MCF 10A (cell line): ENCODE results near the gene HIF1A. TPM values are rescaled to one million over a fixed set of nuclear protein-coding genes. Genes with fewer than 3 reads are reported as not detected.
A peak's percentile ranks its signal among the peaks of the same experiment; 100 is the strongest.

ENCODE experiments used
- BruUV-seq: library from RNA; stranded (reverse); fragments of 400-500 nt; replicated peaks from 2 replicates; lab custom pipeline; 2021; lab: Mats Ljungman, UMichigan
- CTCF ChIA-PET: fragments of 300-600 bp; sonication (Branson Sonifier 250); formaldehyde crosslinking; extraction: SDS; loops from one replicate; lab custom pipeline; 2021; ENCODE audit warnings: antibody characterized with exemption, inconsistent platforms; lab: Yijun Ruan, JAX
- POLR2A ChIA-PET: fragments of 300-600, 350-650 bp; sonication (Branson Sonifier 250); formaldehyde crosslinking; extraction: SDS; loops from one replicate; lab custom pipeline; 2020; ENCODE audit warnings: antibody characterized with exemption, inconsistent platforms; lab: Yijun Ruan, JAX
- DNase-seq: peaks from one replicate; pipeline ENCODE4 v3.0.0-alpha.2; 2018; ENCODE audit not compliant: unreplicated experiment
- H3K27ac Mint-ChIP-seq: one replicate; pipeline ENCODE4 v1.8.0; 2022; ENCODE audit warnings: mild to moderate bottlenecking, low read depth, mixed read lengths; ENCODE audit not compliant: unreplicated experiment
- H3K27me3 Mint-ChIP-seq: one replicate; pipeline ENCODE4 v1.8.0; 2022; ENCODE audit warnings: mixed read lengths; ENCODE audit not compliant: insufficient read depth, unreplicated experiment
- H3K36me3 Mint-ChIP-seq: one replicate; pipeline ENCODE4 v1.8.0; 2022; ENCODE audit warnings: mild to moderate bottlenecking, moderate library complexity, mixed read lengths; ENCODE audit not compliant: insufficient read depth, unreplicated experiment
- H3K4me1 Mint-ChIP-seq: one replicate; pipeline ENCODE4 v1.8.0; 2022; ENCODE audit warnings: mixed read lengths; ENCODE audit not compliant: insufficient read depth, unreplicated experiment
- H3K4me3 Mint-ChIP-seq: one replicate; pipeline ENCODE4 v1.8.0; 2022; ENCODE audit warnings: mild to moderate bottlenecking, moderate library complexity, mixed read lengths; ENCODE audit not compliant: unreplicated experiment
- H3K9me3 Mint-ChIP-seq: one replicate; pipeline ENCODE4 v1.8.0; 2022; ENCODE audit warnings: mixed read lengths; ENCODE audit not compliant: unreplicated experiment
- CTCF ChIP-seq: fragments of 200-600 bp; IDR thresholded peaks from one replicate; pipeline ENCODE4 v1.8.0; 2022; ENCODE audit warnings: antibody characterized with exemption, mild to moderate bottlenecking; ENCODE audit not compliant: unreplicated experiment
- intact Hi-C: fragments of 100-400 bp; cut with micrococcal nuclease; formaldehyde crosslinking; loops from 2 replicates; pipeline ENCODE4 v1.14.1; 2022
- total RNA-seq: library from RNA; stranded (reverse); gene quantifications from 2 replicates; pipeline ENCODE4 v1.2.3, GENCODE V29; 2022

HIF1A gene
- total RNA-seq, 1 experiment from 2014 or later: 193 TPM

GRCh38 chr14:61700104-61700886 is 5.0 kb downstream of the HIF1A start:
- H3K4me3 Mint-ChIP-seq: peak overlapping the region; percentile 95

GRCh38 chr14:61701946-61702345 is 6.6 kb downstream of the HIF1A start:
- peaks cover 6% of the 10 kb centered on the region for H3K36me3 Mint-ChIP-seq
- POLR2A ChIA-PET: interaction anchor here (0.6 to 5.6 kb wide), 4 partner anchors 15 to 265 kb away, joined by 3 to 67 read pairs (median 23); no protein-coding TSS in a partner anchor
- CTCF ChIA-PET: interaction anchor here (0.7 kb wide), 1 partner anchor 76 kb away, joined by 3 read pairs; no protein-coding TSS in a partner anchor
- no peak overlapping the region for H3K27ac Mint-ChIP-seq
- intact Hi-C loops: no loop called here
- TF ChIP-seq CTCF: no peak
- no peak overlapping the region for H3K4me3 Mint-ChIP-seq
- H3K27me3 Mint-ChIP-seq: no peaks in the 10 kb centered on the region
- H3K9me3 Mint-ChIP-seq: no peaks in the 10 kb centered on the region
- no TSS peak for BruUV-seq
- no peak for DNase-seq
- peaks cover 45% of the 10 kb centered on the region for H3K4me1 Mint-ChIP-seq

More at GRCh38 chr14:61700104-61700886, 5.0 kb downstream of the HIF1A start:
- DNase-seq: no peak
- intact Hi-C loops: no loop called here
- no peaks in the 10 kb centered on the region for H3K27me3 Mint-ChIP-seq
- no peaks in the 10 kb centered on the region for H3K9me3 Mint-ChIP-seq
- H3K36me3 Mint-ChIP-seq: peaks cover 6% of the 10 kb centered on the region
- ChIA-PET POLR2A (interaction anchor here (0.8 to 5.6 kb wide), 23 partner anchors 9 to 235 kb away, joined by 3 to 68 read pairs (median 9); partner anchors contain the start of gene SNAPC1), CTCF (interaction anchor here (0.8 kb wide), 1 partner anchor 28 kb away, joined by 3 read pairs; no protein-coding TSS in a partner anchor)
- H3K27ac Mint-ChIP-seq: peak overlapping the region; percentile 90
- BruUV-seq: no TSS peak
- no peak for TF ChIP-seq CTCF
- H3K4me1 Mint-ChIP-seq: peaks cover 30% of the 10 kb centered on the region

GRCh38 chr14:61703342-61704129 is 8.2 kb downstream of the HIF1A start:
- H3K4me3 Mint-ChIP-seq: no peak overlapping the region
- no peaks in the 10 kb centered on the region for H3K9me3 Mint-ChIP-seq
- CTCF ChIA-PET: no interaction called here
- intact Hi-C loops: no loop called here
- BruUV-seq: no TSS peak
- DNase-seq: no peak
- peaks cover 6% of the 10 kb centered on the region for H3K36me3 Mint-ChIP-seq
- no peak overlapping the region for H3K27ac Mint-ChIP-seq
- H3K4me1 Mint-ChIP-seq: peaks cover 39% of the 10 kb centered on the region
- POLR2A ChIA-PET: interaction anchor here (0.8 to 2.1 kb wide), 4 partner anchors 8 to 58 kb away, joined by 3 to 8 read pairs (median 4); partner anchors contain the start of genes HIF1A and SNAPC1
- TF ChIP-seq CTCF: no peak
- H3K27me3 Mint-ChIP-seq: no peaks in the 10 kb centered on the region

GRCh38 chr14:61704554-61704953 is 9.2 kb downstream of the HIF1A start:
- TF ChIP-seq CTCF: no peak
- H3K9me3 Mint-ChIP-seq: no peaks in the 10 kb centered on the region
- H3K4me3 Mint-ChIP-seq: no peak overlapping the region
- no peak for DNase-seq
- no TSS peak for BruUV-seq
- CTCF ChIA-PET: interaction anchor here (0.7 kb wide), 1 partner anchor 230 kb away, joined by 3 read pairs; no protein-coding TSS in a partner anchor
- H3K4me1 Mint-ChIP-seq: peaks cover 29% of the 10 kb centered on the region
- intact Hi-C loops: no loop called here
- POLR2A ChIA-PET: interaction anchor here (0.7 to 2.1 kb wide), 5 partner anchors 9 to 47 kb away, joined by 3 to 8 read pairs (median 4); partner anchors contain the start of gene HIF1A
- H3K27me3 Mint-ChIP-seq: no peaks in the 10 kb centered on the region
- H3K27ac Mint-ChIP-seq: no peak overlapping the region
- peaks cover 6% of the 10 kb centered on the region for H3K36me3 Mint-ChIP-seq
